ENCODE results near the gene C2CD4D. TPM values are rescaled to one million over a fixed set of nuclear protein-coding genes. Genes with fewer than 3 reads are reported as not detected.

Gene C2CD4D
- total and polyA plus RNA-seq, 2 of the 13 experiments (the other 11 are each of a cell fraction or from before 2014, with no cell fraction given) = not detected

GRCh38 chr1:151790071-151790939, 49.3 kb downstream of the C2CD4D start, which contains the start of gene TDRKH (continued):
- no peak for TF ChIP-seq CENPX (CRISPR knock-in tag; IDR thresholded peaks at IDR 0.05)
- peak; percentile 95 for TF ChIP-seq ATF7-NPFF (CRISPR knock-in tag; IDR thresholded peaks at IDR 0.05; ENCODE audit: low read depth)
- TF ChIP-seq RAD21 (CRISPR knock-in tag; IDR thresholded peaks at IDR 0.05) = peak; percentile 39; the same call in 1 of the 2 replicates
- TF ChIP-seq AFF4 (CRISPR knock-in tag; IDR thresholded peaks at IDR 0.05) = no peak
- peak; percentile 82; the same call in 1 of the 2 replicates for TF ChIP-seq HOXD1 (CRISPR knock-in tag; IDR thresholded peaks at IDR 0.05)
- TF ChIP-seq DMAP1 (CRISPR knock-in tag; IDR thresholded peaks at IDR 0.05) = no peak
- peak; percentile 82; the same call in 1 of the 2 replicates for TF ChIP-seq ZFP41 (CRISPR knock-in tag; IDR thresholded peaks at IDR 0.05; ENCODE audit: borderline replicate concordance)
- TF ChIP-seq ZNF678 (CRISPR knock-in tag; IDR thresholded peaks at IDR 0.05) = peak; percentile 93
- TF ChIP-seq ZNF747 (CRISPR knock-in tag; IDR thresholded peaks at IDR 0.05; ENCODE audit: borderline replicate concordance) = peak; percentile 95; the same call in 1 of the 2 replicates
- TF ChIP-seq KDM6A (CRISPR knock-in tag; IDR thresholded peaks at IDR 0.05; ENCODE audit: low read depth) = no peak
- TF ChIP-seq HBP1 (CRISPR knock-in tag; IDR thresholded peaks at IDR 0.05; ENCODE audit: low read depth) = 0 out of 2 replicates have a peak, but pooled peaks have one; percentile 41
- no peak; the same call in 1 of the 2 replicates for TF ChIP-seq ZNF790 (CRISPR knock-in tag; IDR thresholded peaks at IDR 0.05; ENCODE audit: borderline replicate concordance)
- no peak for TF ChIP-seq ATF2 (CRISPR knock-in tag; IDR thresholded peaks at IDR 0.05)
- no peak for TF ChIP-seq PLRG1 (conservative IDR thresholded peaks at IDR 0.05)
- TF ChIP-seq RXRB (CRISPR knock-in tag; IDR thresholded peaks at IDR 0.05; ENCODE audit: borderline replicate concordance) = 0 out of 2 replicates have a peak, but pooled peaks have one; percentile 41
- 0 out of 2 replicates have a peak, but pooled peaks have one; percentile 22 for TF ChIP-seq PPARG (CRISPR knock-in tag; conservative IDR thresholded peaks at IDR 0.05)
- TF ChIP-seq SUZ12 (IDR thresholded peaks at IDR 0.05; ENCODE audit: low read depth, low read length) = no peak
- peak; percentile 60 for TF ChIP-seq YEATS2 (CRISPR knock-in tag; IDR thresholded peaks at IDR 0.05; ENCODE audit: borderline replicate concordance)
- no peak for TF ChIP-seq ZNF644 (CRISPR knock-in tag; IDR thresholded peaks at IDR 0.05; ENCODE audit: low read depth)
- TF ChIP-seq SAFB2 (CRISPR knock-in tag; IDR thresholded peaks at IDR 0.05; ENCODE audit: borderline replicate concordance, low read depth) = 0 out of 2 replicates have a peak, but pooled peaks have one; percentile 32
- peak; percentile 87 for TF ChIP-seq ZNF607 (CRISPR knock-in tag; IDR thresholded peaks at IDR 0.05; ENCODE audit: borderline replicate concordance)
- no peak for TF ChIP-seq XBP1 (CRISPR knock-in tag; IDR thresholded peaks at IDR 0.05)
- no peak for TF ChIP-seq ZNF414 (CRISPR knock-in tag; IDR thresholded peaks at IDR 0.05)

All from HepG2 (cell line).